OCI-LY3 (cell line): ENCODE results near the gene CMTM2.

Experiments used
- EZH2phosphoT487 ChIP-seq: fragments of 200-600 bp; shearing (Covaris generic); IDR thresholded peaks from 2 replicates; pipeline ENCODE4 v1.6.1; 2018; ENCODE audit warnings: antibody characterized with exemption, mixed run types, low read depth
- TF ChIP-seq, protein P1 (sequence below): fragments of 200-600, 300-600 bp; sonication (generic); IDR thresholded peaks from 2 replicates; pipeline ENCODE4 v1.5.1; 2014; ENCODE audit warnings: antibody characterized with exemption, low read length, low read depth

DNA sequence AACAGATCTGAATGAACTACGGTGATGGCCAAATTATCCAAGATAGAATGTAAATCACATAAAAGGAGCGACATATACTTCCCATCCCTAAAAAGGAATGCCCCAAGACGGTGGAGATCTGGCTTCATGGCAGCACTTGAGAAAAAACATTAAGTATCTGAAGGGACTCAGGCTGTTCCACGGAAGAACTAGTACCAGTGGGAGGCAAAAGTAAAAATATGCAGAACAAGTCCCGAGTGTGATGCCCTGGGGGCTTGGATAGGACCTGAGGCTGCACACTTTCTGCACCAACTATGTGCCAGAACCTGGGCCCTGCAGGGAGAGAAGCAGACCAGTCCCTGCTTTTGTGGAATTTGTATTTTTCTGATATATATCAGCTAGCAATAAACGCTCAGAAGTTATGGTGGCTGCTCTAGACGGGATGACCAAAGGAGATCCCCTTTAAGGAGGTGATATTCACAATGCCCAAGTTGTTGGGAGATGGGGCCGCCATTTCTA lies 27.4 kb upstream of the CMTM2 start:
- TF ChIP-seq, protein P1, sequence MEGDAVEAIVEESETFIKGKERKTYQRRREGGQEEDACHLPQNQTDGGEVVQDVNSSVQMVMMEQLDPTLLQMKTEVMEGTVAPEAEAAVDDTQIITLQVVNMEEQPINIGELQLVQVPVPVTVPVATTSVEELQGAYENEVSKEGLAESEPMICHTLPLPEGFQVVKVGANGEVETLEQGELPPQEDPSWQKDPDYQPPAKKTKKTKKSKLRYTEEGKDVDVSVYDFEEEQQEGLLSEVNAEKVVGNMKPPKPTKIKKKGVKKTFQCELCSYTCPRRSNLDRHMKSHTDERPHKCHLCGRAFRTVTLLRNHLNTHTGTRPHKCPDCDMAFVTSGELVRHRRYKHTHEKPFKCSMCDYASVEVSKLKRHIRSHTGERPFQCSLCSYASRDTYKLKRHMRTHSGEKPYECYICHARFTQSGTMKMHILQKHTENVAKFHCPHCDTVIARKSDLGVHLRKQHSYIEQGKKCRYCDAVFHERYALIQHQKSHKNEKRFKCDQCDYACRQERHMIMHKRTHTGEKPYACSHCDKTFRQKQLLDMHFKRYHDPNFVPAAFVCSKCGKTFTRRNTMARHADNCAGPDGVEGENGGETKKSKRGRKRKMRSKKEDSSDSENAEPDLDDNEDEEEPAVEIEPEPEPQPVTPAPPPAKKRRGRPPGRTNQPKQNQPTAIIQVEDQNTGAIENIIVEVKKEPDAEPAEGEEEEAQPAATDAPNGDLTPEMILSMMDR, result no peak
- TF ChIP-seq EZH2phosphoT487, result no peak
